DMS114 treated with DMSO at 0.1 percent for 48 hours (cell line): Measurements from ENCODE around the gene ARL15.
"Not testable (repeated sequence)": the region's sequence is repeated elsewhere in the genome, so short reads cannot be mapped to it uniquely, and the experiment has no call there.

ENCODE experiments used
- DNase-seq: peaks from one replicate; lab custom pipeline; 2025; ENCODE audit not compliant: unreplicated experiment; lab: John Stamatoyannopoulos, UW

ARL15 gene

DNA sequence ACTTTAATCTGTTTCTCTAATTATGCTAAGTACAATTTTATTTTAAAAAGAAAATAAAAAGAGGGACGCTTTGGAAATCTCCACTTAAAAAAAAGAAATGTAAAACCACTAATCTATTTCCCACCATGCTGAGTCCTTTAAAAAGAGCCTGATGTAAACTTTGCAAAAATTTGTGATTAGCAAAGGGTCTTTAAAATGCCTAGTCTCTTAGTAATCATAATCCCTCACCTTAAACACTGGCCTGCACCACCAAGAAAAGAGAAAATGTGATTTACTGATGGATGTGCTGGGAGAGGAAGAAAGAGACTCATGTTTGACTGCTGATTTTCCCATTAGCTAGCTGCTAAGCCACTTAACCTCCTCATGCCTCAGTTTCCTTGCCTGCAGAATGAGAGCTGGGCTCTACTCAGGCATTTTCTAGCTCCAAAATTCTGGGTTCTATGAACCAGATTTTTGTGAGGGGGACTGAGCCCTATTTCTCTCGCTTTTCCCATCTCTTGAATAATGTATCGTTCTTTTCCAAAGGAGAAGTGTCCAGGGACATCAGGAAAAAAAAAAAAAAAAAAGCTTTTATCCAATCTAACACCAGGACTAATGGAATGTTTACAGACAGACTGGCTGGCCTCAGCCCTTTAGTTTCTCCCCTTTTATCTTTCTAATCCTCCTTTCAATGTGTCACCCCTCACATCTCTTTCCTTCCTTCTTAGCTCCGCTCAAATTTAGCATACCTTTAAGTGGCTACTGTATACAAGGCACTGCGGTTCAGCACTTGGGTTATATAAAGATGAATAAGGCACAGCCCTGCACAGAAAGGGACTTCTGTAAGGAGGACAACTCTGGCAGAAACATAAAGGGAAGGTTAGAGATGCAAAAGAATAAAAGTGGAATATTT is 312.4 kb downstream of the ARL15 start:
- no peak for DNase-seq

DNA sequence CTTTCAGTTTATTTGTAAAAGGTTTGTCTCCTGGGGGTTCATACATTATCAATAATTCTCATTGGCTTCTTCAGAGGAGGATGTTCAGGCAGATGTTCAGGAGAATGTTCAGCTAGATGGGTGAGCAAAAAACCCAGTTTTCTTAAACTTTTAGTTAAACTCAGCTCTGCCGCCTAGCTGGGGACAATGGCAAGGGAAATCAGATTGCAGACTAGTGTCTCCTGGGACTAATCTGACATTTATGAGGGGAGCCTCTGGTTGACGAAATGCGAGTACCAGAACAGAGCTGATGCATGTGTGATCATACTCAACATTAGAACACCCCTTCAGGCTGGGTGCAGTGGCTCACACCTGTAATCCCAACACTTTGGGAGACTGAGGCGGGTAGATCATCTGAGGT is 314.4 kb downstream of the ARL15 start:
- no peak for DNase-seq

DNA sequence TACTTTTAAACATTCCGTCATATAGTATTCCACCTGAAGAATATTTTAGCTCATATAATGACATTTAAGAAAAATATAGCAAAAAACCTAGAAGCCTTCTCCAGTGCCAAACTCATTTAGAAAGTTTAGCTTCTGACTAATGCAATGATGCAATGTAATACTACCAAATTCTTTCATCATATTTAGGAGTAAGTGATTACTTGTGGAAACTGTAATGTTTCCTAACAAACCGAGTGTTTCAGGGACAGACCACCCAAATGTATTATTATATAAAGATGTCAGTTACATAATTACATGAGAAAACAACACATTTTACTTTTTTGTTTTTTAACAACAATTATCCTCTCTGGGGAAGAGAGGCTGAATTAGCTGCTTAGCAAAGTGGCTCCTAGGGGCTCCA is 316.2 kb downstream of the ARL15 start:
- DNase-seq: no peak

DNA sequence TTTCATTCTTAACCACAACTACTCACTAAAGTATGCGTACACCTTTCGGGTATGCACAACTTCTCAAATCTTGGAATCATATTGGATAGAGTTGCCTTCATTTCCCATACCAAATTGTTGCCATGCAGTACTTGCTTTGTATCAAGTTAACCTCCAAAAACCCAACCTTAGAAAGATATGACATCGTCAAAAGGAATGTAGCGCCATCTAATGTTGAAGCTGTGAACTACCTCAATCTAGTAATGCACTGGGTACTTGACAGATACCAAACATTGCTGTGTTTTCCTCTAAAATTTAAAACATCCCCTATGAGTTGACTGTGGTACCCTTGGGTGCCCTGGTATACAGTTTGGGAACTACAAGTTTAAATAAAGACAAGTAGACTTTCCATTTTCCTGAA is 318.4 kb downstream of the ARL15 start:
- no peak for DNase-seq

DNA sequence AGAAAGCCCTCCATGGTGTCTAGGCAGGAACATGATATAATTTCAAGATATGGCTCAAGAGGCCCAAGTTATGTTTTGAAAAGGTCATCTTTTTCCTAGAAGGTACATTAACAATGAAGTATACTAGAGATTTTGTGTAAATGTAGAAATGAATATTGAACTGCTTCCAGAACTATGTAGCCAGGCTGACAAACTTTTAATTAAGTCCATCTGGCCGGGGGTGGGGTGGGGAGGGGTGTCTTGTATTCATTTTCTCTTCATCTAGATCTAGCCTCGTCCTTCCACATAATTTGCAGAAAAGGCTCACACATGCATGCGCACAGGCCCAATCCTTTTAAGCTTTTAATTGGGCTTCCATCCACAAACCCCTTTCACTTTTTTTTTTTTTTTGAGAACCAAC is 323.3 kb downstream of the ARL15 start:
- no peak for DNase-seq

DNA sequence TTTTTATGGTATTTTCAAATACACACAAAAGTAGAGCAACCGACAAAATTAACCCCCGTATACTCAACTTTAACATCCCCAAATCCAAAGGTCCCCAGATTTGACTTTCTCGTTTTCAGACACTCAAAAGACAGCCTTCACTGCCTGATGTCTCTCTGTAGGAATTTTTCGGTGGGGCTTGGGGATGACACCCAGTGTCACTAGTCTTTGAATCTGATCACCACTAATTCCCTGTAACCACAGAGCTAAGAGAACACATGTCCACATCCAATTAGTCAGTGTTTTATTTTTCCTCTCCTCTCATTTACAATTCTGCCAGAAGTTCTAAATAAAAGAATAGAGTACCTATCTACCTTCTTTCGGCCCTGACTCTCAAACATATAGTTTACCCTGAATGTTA is 324.6 kb downstream of the ARL15 start:
- DNase-seq: no peak

DNA sequence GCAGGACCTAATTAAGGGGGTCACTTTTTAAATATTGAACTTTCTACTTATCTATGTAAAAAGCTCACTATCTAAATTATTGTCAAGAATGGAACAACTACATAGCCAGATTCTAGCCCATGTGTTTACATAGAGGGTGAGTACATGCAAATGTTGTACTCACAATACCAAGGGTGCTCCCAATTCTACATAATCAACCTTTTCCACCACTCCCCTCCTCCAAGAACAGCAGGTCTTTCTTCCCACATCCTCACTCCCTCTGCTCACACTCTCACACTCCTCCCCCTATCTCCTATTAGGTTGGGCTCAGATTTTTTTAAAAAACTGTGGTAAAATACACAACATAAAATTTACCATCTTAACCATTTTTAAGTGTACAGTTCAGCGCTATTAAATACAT is 325.4 kb downstream of the ARL15 start:
- DNase-seq: no peak

DNA sequence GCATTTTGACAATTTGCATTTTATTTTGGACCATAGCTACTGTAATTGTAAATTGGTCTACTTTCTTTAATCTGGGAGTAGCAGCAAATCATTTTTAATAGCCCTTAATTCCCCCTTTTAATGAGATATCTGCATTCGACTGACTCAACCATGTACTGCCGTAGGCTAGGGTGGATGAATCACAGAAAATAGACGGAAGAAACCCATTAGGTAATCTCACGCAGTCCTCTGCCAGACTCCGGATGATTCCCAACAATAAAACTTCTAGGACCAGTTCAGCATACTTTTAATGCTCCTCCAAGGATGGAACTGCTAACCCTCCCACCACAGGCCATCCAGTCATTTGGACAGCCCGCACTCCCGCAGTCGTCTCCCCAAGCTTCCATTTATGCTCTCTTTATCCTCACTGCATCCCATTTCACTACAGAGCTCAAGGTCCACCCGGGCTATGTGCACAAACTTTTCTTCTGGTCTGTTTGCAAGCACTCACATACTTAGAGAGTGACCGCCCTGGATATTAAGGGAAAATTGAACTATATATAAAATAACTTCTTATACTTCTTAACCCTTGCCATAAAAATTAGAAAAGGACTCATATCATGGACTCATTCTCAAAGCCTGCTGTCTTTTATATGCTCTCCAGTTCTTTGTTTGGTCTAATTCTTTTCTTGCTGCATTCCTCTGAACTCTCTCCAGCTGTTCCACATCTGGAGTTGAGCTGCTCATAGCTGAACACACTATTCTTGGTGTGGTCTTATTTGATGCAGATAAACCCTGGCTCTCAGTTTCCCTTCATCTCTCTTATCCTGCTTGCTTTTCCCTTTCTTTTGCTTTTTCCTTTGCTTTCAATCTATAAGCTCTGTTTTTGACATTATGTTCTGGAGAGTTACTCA is 326.6 kb downstream of the ARL15 start:
- DNase-seq: no peak

DNA sequence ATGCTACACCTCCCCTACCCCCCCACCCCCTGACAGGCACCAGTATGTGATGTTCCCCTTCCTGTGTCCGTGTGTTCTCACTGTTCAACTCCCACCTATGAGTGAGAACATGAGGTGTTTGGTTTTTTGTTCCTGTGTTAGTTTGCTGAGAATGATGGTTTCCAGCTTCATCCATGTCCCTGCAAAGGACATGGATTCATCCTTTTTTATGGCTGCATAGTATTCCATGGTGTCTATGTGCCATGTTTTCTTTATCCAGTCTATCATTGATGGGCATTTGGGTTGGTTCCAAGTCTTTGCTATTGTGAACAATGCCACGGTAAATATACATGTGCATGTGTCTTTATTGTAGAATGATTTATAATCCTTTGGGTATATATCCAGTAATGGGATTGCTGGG is 328.1 kb downstream of the ARL15 start:
- not testable (repeated sequence) for DNase-seq

DNA sequence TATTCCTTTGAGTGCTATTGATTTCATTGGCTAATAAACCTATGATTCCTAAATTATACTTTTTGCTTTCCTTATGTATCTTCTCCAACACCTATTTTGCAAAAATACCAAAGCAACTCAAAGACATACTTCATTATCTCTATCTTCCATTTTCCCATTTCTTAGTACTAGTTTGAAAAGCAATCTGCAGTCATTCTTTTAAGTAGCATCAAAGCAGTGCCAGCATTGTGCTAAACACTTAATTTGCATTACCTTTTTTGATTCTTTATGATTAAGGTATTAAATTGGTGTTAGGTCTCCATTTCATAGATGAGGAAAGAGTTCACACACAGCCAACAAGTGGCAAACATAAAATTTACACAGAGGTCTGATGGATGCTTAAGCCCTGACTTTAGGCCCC is 330.3 kb downstream of the ARL15 start:
- no peak for DNase-seq

DNA sequence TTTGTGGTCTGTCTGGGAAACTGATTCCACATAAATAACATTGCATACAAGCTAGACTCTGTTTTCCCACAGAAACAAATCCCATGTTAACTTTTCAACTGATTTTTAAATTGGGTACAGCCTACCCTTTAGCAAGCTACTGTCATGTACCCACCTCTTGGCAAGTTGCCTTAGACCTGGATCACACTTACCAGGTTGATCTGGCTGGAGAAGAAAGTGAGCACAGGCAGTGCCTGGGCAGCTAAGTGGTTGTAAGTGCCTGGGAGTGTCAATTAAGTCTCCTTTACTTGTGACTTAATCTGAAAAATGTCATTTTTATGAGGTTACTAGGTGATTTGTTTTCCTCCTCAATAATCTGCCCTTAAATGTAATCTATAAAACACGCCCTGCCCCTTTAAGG is 336.4 kb downstream of the ARL15 start:
- no peak for DNase-seq

DNA sequence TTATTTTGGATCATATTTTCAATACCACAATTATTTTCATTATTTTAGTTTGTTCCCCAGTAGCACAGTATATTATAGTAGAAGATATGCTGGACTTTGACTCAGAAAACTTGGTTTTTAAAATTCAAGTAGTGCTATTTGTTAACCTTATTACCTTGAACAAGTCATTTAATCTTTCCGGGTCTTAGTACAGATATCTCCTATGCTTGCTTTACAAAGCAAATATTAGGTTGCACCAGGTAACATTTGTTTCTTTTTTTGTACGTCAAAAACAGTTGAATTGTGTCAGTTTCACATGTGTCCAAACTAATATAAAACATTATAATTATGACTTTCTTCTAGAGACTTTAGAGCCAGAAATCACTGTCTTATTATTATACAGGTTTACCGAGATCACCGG is 338.1 kb downstream of the ARL15 start:
- DNase-seq: no peak

DNA sequence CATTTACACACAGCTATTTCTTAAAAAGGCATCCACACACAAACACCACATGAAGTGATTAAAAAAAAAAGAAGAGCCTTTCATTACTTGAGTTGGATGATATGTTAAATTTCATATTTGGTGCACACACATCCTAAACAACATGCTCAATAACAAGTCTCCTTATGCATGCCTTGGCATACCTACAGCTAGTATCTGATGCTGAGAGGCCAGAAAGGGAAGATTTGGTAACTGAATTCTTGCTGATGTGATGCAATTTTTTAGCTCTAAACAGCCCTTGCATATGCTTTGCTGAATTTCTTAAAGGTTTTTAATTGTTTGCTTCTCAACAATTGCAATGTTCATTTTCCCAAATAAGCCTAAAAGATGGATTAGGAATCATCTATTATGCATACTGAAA is 338.8 kb downstream of the ARL15 start:
- DNase-seq: no peak

DNA sequence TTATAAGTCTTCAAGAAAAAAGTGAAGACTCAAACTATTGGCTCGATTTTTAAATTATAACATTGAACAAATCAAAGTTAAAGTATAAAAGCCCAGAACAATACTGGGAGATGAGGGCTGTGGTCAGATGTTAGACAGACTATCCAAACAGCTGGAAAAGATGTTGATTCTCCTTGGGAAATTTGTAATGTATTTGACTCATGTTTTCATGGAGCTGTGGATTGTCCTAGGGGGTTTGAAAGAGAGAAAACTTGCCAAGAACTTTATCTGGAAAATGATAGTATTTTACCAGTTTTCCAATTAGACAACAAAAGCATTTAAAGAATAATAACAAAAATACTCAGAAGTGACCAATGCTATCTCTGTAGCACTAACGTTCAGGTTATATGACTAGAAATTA is 339.2 kb downstream of the ARL15 start:
- no peak for DNase-seq

DNA sequence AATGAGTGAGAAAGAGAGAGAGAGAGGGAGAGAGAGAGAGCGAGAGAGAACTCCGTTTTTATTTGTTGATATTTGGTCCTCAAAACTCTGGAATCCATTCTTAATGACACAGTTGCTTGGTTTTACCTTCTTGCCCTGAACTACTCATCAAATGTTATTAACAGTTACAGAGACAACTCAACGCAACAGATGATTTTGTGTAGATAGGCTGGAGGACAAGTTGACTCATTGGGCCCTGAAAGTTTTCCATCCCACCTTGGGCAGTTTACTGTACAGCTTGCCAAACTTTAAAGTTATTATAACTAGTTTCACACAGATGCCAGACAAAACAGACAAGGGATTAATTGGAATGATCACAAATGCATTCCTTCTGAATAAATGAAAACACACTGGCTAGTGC is 339.9 kb downstream of the ARL15 start:
- DNase-seq: no peak

DNA sequence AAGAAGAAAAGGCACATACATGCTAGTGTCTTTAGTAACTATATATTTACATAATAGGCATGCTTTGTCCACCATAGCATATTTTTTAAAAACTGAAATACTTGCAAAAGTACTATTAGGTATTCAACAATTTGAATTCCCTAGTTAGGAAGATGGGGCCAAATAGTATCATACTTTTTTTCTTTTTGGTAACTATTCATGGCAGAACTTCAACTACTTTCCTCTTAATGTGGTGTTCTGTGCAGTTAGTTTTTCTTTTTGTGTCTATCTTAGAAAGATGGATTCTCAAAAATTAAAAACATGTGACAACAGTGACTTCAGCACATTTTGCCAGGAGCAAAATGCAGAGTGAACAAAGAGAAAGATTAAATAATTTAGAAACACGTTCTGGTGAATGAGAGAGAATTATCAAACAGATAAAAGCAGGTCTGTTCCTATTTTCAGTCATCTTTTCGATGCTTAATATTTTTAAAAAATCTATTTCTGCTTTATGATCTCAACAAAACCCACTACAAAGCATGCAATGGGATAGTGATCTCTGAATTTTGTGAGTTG is 341.1 kb downstream of the ARL15 start:
- no peak for DNase-seq

DNA sequence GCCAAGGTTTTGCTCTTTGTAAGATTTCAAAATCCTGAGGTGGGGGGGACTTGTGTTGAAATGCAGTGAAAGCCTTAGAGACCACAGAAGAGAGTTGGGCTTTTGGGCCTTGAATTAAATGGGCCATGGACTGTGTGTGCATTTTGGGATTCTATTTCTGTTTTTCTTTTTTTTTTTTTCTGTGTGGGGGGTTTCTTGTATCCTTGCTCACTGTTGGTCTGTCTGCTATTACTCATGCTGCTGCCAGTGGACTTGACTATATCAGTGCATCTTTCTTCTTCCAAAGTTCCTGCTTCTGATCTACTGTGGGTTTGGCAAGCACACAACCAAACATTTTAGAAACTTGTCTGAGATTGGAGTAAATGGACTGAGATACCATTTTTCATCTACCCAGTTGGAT is 344.9 kb downstream of the ARL15 start:
- DNase-seq: no peak

DNA sequence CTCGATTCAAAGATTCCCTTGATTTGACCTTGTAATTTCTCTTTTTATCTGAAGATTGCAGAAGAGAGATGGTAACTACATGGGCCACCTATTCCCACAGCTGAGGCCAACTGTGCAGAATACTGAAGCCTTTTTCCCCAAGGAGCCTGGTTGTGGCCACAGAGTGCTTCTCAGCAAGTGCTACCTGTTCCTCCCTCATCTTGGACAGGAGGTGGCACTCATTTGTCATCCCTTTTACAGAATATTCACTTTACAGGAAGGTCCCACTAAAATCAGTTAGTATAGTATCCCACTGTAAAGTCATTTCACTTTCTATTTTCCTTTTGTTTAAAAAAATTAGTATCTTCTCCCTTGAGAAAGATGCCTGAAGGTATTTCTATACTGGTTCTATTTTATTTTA is 346.4 kb downstream of the ARL15 start:
- DNase-seq: no peak

DNA sequence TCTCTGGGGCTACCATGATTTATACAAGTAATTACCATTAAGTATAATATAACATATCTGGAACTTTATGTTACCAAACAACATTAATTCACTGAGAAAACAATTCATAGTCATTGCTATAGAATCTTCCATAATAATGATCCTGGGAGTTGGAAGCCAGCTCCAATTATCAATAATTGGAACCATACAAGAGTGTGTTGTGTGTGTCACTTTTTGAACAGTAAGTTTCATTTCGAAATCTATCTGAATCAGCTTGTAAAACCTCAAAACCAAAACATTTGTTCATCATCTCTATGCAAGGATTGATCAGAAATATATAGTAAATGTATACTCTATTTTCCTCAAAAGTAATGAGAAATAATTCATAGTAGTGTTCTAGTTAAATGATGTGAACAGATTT is 348.1 kb downstream of the ARL15 start:
- DNase-seq: no peak

DNA sequence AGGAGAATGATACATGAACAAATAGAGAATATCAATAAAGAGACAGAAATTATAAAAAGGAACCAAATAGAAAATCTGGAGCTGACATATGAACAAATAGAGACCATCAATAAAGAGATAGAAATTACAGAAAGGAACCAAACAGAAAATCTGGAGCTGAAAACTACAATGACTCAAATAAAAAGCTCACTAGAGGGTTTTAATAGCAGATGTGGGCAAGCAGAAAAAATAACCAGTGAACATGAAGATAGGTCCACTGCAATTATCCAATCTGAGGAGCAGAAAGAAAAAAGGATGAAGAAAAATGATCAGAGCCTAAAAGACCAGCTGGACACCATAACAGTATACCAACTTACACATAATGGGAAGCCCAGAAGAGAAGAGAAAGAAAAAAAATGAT is 353.7 kb downstream of the ARL15 start:
- no peak for DNase-seq

DNA sequence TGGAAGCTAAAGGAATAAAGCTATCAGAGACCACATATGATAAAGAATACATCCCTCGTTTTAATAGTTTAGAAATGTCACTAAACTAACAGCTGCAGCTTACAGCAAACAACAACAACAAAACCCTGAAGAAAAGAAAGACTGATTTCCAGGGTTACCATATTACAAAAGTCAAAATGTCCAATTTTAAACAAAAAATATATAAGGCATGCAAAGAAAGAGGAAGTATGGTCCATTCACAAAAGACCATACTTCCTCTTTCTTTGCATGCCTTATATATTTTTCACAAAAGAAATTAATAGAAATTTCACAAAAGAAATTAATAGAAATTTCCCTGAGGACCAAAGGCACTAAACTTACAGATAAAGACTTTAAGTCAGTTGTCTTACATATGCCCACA is 354.2 kb downstream of the ARL15 start:
- no peak for DNase-seq

DNA sequence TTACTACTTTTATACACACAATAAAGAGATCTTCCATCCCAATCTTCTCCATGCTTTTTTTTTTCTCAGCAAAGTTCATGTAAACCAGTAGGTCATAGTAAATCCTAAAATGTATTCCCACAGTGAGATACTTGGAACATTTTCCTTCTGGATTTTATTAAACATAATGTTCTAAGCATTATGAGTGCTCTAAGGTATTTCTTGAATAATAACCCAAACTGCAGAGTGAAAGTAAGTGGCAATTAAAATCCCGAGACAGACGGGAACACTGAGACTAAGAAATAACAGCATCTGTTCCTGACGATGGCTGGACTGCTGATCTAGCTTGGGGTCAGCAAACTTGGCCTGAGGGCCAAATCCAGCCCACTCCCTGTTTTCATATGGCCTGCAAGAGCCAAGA is 359.8 kb downstream of the ARL15 start:
- no peak for DNase-seq
